Renal cortical epithelial cell (primary cell): ENCODE results near the gene FAM221B. TPM values are rescaled to one million over a fixed set of nuclear protein-coding genes. Genes with fewer than 3 reads are reported as not detected.
A peak's percentile ranks its signal among the peaks of the same experiment; 100 is the strongest.

ENCODE experiments used
- DNase-seq: peaks from one replicate; pipeline ENCODE4 v3.0.0-alpha.2; 2011; ENCODE audit warnings: low read depth
- total RNA-seq: library from RNA; depleted of rRNA; stranded (reverse); fragments of >200 nt; gene quantifications from 2 replicates; pipeline ENCODE4 v1.2.3, GENCODE V29; 2014

FAM221B gene
- total RNA-seq, 1 donor from 2014 or later: not detected

DNA sequence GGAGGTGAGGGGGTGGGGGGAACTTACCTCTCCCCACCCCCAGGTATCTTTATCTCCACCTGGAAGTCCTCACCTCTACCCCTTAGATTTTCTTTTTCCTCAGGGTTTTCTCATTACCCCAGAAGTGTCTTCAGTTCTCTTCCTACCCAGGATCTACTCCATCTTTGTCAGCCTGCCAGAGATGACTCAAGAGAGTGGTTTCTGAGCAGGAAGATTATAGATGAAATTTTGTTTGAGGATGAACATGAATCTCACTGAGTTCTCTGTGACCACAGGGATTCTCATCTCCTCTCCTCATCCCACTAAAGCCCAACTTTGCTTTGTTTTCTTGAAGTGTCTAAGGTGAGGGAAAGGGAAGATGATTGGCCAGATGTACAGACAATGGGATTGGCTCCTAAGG lies 8.5 kb downstream of the FAM221B start:
- DNase-seq: no peak

DNA sequence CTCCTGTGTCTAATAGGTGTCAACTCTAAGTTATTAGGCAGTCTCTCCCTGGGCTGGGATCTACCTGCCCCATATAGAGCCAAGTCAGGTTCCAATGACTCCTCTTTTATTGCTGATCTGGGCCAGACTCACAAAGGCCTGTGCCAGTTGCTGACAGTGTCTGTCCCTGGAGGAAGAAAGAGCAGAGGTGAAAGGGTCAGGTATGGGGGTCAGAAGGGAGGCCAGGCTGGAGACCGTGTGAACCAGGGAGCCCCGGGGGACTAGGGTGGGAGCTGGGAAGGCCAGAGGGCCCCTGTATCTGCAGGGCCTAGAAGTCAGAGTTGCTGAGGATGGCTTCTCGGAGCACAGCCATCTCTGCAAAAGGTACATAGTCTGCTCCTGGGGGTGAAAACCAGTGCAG lies 10.2 kb downstream of the FAM221B start:
- no peak for DNase-seq

DNA sequence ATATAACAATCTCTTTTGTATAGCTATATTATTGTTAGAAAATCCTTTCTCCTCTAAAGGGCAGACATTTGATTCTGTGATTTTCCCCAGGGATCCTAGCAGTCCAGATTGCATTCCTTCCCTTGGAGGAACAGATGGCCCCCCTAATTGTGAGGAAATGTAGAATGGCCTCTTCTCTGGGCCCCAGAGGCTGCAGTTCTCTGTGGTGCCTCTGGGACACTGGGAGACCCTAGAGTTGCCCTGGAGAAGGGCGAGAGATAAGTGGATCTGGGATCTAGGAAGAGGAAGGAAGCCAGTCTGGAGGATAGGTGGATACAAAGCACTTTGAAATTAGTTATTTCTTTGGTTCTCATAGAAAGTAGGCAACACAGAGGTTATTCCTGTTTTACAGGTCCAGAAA lies 11.8 kb downstream of the FAM221B start:
- DNase-seq: no peak

DNA sequence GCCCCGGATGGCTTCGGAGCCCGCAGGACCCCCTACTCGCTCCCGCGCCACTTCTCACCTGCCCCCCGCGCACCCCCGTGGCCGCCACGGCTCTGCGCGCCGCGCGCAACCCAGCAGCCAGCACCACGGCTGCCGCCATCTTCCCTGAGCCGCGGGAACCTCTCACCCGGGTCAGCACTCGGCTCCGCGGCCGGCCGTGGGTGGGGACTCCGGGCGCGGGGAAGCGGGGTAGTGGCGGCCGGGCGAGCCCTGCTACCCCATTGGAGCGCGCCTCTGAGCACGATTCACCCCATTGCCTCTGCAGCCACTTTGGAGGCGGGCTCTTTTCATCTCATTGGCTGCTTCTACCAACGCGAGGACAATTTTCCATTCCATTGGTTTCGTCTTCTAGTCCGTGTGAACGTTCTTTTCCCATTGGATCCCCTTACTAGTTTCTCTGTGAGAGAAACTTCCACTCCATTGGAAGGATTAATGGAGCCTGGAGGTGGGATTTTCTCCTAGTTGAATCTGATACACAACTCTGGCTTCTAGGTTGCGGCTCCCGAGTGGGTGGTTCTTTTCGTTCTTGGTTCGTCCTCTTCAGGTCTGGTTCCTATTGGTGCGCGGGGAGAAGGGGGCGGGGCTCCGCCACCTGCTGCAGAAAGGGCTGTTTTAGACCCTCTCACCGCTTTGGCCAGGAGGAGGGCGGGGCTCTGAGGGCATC lies 13.5 kb downstream of the FAM221B start, which contains the start of gene HINT2:
HINT2 (minus strand) TSS at position 202 of the 703 bp plus-strand sequence; CDS start at position 139, 63 bp downstream.
- peak; percentile 98 for DNase-seq

DNA sequence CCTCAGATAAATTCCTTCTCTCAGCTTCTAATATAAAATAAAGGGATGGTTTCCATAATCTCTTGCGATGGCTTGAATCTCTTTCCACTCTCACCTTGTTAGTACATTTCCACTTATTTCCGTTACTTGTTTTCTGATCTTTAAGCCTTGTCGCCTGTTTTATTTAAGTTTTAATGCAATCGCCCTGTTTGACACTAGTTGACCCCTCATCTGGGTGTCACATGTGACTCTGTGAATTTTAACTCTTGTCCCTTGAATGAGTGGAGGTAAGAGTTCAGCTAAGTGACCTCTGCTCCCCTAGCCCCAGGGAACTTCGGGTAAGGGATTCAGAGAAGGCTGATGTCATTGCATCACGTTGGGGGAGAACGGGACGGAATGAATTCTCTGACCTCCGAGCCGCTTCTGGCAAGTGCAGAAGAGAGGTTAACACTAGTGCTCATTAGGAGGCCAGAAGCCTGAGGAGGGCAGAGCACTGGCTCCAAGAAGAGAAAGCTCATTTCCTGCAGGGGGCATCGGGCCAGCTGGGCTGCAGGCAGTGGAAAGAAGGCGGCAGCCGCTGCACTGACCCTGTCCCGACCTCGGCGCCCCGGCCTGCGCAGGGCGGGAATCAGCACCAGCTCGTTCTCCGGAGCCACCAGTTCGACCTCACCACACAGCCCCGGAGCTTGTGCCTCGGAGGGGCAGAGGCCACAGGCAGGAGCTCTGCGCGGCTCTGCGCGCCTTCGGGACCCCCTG lies 14.3 kb downstream of the FAM221B start:
- DNase-seq: peak; percentile 56

DNA sequence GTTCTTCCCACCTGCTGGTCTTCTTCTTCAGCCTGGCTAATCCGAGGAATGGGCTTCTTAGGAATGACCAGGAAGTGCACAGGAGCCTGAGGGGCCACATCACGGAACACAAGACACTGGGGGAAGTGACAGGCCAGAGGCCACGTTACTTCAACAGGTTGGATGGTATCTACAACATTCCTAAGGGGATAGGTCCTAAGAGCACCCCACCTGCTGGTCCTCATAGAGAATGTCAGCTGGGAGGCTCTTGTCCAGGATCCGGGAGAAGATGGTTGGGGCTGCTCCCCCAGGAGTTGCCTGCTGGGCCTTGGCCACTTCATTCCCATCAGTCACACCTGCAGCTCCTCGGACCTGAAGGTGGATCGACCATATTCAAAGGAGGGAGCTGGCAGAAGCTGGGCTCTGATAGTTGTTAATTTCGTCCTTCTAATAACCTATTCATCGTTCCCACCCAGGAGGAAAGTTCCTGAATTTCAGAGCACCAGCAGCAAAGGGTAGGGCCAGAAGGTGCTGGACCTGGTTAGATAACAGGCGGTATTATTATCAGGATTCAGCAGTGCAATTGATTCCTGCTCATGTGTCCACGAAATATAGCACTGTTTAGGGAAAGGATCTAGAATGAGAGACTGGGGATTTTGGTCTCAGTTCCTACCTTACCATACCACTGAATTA lies 15.0 kb downstream of the FAM221B start:
- DNase-seq: peak; percentile 50

DNA sequence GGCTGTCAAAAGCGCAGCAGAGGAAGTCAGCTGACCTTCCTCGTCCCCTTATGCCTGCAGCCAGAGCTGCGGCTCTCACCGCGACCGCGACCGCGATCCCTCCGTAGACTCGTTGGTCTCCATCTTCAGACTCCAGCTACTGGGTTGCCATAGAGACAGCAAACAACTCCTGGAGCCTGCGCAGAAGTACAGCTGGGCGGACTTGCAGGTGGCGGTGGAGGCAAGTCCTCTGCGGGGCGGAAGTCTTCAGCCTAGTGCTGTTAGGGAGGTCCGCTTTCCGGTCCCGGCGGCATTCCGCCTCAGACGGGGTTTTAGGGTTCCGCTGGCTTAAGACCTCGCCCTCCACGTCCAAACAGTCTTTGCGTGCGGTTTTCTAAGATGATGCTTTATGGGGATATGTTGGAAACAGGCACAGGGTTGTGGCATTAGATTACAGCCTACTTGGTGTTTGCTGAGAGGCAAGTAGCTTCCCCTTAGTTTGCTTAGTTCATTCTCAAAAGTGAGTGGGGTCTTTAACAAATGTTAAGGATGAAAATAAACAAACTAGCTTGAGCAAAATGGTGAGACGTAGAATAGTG lies 16.4 kb downstream of the FAM221B start, which contains the start of gene SPAG8:
SPAG8 (minus strand) TSS at position 238 of the 578 bp plus-strand sequence; CDS start at position 123, 115 bp downstream.
- DNase-seq: peak; percentile 96

DNA sequence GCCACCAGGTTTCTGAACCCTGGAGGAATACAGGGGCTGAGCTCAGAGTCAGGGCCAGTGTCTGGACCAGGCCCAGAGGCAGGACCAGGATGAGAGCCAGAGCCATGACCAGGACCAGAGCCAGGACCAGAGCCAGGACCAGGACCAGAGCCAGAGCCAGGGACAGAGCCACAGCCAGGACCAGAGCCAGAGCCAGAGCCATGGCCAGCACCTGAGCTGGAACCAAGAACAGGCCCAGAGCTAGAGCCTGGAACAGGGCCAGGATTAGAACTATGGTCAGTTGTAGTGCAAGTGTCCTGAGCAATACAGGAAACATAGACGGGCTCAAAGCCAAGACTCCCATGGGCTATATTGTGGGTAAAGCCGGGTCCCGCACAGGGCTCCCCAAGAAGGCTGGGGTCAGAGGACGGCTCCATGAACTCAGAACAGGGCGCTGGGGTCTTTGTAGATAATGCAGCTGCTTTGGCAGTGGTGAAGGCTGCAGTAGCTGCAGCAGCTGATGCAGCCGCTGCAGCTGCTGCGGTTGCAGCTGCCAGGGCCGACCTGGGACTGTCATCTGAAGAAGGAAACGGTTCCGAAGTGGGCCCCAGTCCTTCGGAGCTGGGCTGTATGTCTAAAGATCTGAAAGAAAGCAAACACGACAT lies 17.0 kb downstream of the FAM221B start:
- DNase-seq: no peak

DNA sequence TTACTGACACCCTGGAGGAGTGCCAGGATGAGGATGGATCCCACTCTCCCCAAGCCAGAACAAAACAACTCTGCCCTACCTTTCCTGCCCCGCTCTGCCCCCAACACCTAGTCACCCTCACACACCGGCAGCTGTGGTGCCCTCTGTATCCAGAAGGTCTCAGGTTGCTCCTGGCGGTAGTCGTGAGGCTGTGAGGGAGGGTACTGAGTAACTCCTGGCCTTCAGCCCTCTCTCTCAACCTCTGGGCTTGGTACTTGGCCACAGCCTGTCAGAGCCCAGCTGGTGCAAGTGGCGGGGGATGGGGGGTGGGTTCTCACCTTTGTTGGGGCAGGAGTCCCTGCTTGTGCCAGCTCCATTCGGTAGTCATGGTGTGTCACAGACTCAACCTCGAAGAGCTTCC lies 18.4 kb downstream of the FAM221B start:
- DNase-seq: no peak

DNA sequence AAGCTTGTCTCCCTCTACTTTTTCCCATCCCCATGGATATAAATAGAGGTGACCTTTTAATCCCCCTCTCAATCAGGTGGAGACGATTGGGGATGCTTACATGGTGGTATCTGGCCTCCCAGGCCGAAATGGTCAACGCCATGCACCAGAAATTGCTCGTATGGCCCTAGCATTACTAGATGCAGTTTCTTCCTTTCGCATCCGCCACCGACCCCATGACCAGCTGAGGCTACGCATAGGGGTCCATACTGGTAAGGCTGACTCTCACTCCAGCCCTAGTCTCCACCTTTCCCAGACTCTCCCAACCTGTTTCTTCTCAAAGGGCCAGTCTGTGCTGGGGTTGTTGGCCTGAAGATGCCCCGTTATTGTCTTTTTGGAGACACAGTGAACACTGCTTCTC lies 20.1 kb downstream of the FAM221B start:
- DNase-seq: no peak

DNA sequence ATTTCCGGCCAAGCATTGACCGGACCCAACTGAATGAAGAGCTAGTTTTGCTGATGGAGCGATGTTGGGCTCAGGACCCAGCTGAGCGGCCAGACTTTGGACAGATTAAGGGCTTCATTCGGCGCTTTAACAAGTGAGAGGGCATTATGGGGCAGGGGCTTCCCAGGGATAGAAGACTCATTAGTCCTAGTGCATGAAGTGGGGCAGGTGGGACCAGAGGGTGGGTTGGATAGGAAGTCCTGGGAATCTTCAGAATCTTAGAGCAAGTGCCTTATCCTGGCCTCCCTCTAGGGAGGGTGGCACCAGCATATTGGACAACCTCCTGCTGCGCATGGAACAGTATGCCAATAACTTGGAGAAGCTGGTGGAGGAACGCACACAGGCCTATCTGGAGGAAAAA lies 22.4 kb downstream of the FAM221B start:
- DNase-seq: no peak

DNA sequence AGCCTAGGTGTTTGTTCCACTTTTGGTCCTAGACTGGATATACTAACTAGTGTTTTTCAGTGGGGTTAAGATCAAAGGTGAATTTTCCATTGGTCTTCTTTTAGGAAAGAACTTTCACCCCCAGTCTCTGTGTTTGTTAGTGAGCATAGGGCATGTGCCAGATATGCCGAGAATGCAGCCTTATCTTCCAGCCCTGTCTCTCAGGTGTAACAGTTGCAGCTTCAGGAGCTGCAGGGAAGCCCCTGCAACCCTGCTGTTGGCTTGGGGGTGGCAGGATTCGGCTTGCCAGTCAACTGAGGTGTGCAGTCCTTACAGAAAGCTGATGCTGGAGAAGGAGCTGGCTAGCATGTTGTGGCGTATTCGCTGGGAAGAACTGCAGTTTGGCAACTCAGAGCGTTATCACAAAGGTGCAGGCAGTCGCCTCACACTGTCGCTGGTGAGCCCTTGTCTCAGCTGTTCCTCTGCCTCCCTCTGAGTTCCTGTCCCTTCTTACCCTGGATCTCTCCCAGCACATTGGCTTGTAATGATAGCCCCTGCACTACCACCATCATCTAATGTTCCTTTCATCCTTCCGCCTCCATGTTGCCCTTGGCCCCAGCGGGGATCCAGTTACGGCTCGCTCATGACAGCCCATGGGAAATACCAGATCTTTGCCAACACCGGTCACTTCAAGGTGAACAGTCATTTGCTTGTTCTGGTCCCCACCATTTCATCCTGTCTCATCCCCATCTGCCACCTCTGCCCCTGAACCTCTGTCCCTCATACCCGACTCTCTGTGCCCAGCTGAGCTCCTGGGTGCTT lies 27.0 kb downstream of the FAM221B start:
- DNase-seq: no peak

DNA sequence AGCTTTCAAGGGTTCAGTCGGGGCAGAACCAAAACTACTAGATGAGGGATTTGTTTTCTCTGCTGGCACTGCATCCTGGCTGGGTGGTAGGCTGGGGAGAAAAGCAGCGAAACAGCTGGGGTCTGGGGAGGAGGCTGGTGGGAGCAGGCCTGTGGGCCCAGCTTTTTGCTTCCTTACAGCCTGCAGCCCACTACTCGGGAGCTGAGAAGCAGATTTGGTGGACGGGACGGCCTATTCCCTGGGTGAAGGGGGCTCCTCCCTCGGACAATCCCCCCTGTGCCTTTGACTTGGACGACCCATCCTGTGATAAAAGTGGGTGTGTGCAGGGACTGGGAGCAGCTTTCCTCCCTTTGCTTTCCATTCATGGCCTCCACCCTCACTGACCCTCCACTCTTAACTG lies 28.0 kb downstream of the FAM221B start:
- DNase-seq: no peak

DNA sequence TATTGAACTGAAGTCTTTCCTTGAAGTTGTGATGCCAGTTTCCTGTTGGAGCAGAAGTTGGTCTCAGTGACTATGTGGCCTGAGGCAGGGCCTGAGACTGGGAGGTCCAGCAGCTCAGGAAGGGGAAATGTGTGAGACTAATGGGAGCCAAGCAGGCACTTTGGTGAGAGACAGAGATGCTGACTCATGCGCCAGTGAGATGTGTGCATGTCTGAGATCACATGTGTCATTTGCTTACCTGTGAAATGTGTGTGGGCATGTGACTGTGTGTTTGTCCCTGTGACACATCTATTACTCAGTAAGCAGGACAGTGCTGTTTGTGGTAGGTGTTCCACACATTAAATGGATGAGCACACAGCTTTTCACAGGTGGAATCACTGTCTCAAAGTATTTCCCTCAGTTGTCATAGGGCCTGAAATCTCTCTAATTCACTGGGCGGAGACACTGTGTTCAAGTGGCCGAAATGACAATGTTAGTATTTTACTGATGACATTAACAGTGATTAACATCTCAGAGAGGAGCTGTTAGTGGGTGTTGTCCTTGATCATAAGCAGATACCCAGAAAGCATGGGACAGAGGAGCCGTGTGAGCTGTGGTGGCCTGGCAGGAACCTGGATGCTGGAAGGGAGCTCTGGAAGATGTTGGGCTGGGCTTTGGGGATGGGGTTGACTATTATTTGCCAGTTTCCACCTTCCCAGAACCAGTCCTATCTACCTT lies 29.7 kb downstream of the FAM221B start:
- DNase-seq: peak; percentile 94

DNA sequence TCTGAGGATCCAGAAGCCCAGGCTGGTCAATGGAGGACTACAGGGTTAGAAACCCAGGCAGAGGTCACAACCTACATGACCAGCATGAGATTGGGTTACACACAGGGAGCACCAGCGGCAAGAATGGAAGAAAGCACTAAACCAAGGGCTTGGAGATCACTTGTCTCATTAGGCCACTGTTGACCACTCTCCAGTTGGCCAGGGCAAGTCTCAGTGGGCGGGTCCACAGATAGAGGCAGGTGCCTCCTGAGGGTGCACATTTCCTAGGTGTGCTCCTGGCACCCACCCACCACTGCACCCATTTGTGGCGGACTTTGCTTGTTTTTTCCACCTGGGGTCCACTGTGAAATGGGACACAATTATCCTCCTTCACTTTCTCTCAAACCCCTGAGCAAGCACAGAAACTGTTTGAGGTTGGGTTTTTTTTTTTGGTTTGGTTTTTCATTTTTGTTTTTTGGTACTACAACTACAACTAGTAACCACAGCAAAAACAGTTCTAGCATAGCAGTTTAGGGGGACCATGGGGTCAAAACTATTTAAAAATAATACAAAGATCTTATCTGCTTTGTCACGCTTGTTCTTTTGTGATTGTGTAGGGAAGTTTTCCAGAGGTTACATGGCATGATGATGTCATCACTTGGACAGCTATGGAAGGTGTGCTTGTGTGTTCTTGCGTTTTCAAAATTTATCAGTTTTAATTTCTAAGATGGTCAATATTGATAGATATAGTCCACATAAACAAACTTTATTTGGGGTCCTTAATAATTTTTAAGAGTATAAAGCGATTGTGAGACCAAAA lies 31.0 kb downstream of the FAM221B start:
- no peak for DNase-seq

DNA sequence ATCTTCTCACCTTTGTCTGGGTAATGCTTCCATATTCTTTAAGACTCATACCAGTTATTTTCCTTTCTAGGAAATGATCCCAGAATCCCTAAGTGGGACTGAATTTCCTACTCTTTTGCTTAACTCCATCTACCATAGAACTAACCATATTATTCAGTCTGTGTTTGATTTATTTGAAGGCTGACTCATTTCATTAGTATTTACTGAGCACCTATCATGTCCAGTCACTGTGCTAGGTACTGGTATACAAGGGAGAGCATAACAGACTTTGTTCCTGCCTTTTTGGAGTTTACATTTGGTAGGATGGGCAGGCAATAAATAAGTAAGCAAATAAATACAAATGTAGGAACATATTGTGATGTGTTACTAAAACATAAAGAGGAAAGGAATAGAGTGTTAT lies 32.8 kb downstream of the FAM221B start:
- peak; percentile 58 for DNase-seq

DNA sequence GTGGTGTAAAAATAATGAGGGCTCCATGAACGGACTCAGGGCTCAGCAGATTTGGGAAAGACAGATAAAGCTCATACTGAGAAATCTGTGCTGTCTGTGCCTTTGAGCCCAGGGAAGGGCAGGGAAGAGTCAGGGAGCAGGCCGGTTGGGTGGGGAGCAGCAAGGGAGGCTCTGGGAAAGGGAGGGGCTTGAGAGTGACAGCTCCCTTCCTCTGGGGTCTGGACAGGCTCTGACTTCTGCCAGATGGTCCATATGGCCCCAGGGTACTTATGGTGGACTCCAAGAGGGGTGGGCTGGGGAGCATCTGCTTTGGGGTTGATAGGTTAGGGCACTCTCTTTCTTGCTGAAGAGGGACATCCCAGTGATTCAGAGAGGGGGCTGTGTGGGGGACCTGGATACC lies 35.1 kb downstream of the FAM221B start:
- no peak for DNase-seq

DNA sequence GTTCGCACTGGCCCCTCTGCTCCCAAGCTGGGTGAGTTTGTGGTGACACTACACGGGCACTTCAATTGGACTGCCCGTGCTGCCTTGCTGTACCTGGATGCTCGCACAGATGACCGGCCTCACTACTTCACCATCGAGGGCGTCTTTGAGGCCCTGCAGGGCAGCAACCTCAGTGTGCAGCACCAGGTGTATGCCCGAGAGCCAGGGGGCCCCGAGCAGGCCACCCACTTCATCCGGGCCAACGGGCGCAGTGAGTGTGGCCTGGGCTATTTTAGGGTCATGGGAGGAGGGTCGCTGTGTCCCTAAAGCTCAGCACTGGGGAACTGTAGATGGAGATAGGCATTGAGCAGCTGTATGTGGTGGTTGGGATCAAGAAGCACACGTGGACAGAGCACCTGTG lies 35.7 kb downstream of the FAM221B start:
- no peak for DNase-seq

DNA sequence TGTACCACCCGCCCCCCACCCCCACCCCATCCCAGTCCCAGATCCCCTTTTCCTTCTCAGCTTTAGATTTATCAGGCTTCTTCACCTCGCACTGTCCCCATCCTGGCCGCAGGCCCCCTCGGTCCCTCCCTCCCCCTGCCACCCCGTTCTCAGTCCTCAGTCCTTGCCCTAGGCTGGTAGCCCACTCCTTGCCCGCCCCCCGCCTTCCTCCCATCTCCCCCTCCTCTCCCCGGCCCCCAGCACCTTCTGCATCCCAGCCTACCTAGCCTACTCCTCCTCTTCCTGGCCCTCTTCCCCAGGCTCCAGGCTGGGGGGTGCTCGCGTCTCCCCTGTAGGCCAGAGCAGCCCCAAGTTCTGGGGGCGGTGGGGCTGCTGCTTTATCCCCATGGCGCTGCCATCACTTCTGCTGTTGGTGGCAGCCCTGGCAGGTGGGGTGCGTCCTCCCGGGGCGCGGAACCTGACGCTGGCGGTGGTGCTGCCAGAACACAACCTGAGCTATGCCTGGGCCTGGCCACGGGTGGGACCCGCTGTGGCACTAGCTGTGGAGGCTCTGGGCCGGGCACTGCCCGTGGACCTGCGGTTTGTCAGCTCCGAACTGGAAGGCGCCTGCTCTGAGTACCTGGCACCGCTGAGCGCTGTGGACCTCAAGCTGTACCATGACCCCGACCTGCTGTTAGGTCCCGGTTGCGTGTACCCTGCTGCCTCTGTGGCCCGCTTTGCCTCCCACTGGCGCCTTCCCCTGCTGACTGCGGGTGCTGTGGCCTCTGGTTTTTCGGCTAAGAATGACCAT lies 36.3 kb downstream of the FAM221B start:
- no peak for DNase-seq
